HTERT RPE-1 (cell line): ENCODE measurements around the gene DCUN1D1.
"Not testable (repeated sequence)": the region's sequence is repeated elsewhere in the genome, so short reads cannot be mapped to it uniquely, and the experiment has no call there.

ENCODE experiments used
- in situ Hi-C: fragments of 300-500 bp; cut with MboI; formaldehyde crosslinking; loops from 4 replicates; pipeline ENCODE4 v1.14.3; 2020; ENCODE audit warnings: low sequenced_read_pairs

DCUN1D1 gene

GRCh38 chr3:182980204-182981037, at the start of gene DCUN1D1:
Gene DCUN1D1 (minus strand): TSS chr3:182980538. CDS start chr3:182980489, 49 bp downstream.
- in situ Hi-C loops = no loop called here

- in situ Hi-C loops = no loop called here
Measured at GRCh38 chr3:183028416-183028815, 48.1 kb upstream of the DCUN1D1 start.

- in situ Hi-C loops = no loop called here
Measured at GRCh38 chr3:183027276-183027675, 46.9 kb upstream of the DCUN1D1 start.

GRCh38 chr3:183022936-183023516, 42.7 kb upstream of the DCUN1D1 start:
- in situ Hi-C loops = no loop called here

- in situ Hi-C loops = no loop called here
Measured at GRCh38 chr3:183018421-183019192, 38.3 kb upstream of the DCUN1D1 start.

GRCh38 chr3:183015185-183015584, 34.8 kb upstream of the DCUN1D1 start:
- in situ Hi-C loops = no loop called here

GRCh38 chr3:183013856-183014255, 33.5 kb upstream of the DCUN1D1 start:
- in situ Hi-C loops = no loop called here

GRCh38 chr3:183013074-183013473, 32.7 kb upstream of the DCUN1D1 start:
- in situ Hi-C loops = no loop called here

GRCh38 chr3:183008800-183009199, 28.5 kb upstream of the DCUN1D1 start:
- in situ Hi-C loops = no loop called here

- in situ Hi-C loops = no loop called here
Measured at GRCh38 chr3:183008303-183008702, 28.0 kb upstream of the DCUN1D1 start.

- in situ Hi-C loops = no loop called here
Measured at GRCh38 chr3:183006396-183007002, 26.2 kb upstream of the DCUN1D1 start.

- in situ Hi-C loops = no loop called here
Measured at GRCh38 chr3:182999767-183000166, 19.4 kb upstream of the DCUN1D1 start.

GRCh38 chr3:182993486-182994201, 13.3 kb upstream of the DCUN1D1 start:
- in situ Hi-C loops = not testable (repeated sequence)

- in situ Hi-C loops = no loop called here
Measured at GRCh38 chr3:182989566-182989965, 9.2 kb upstream of the DCUN1D1 start.

- in situ Hi-C loops = no loop called here
Measured at GRCh38 chr3:182986021-182986420, 5.7 kb upstream of the DCUN1D1 start.

- in situ Hi-C loops = no loop called here
Measured at GRCh38 chr3:182983876-182984275, 3.5 kb upstream of the DCUN1D1 start.

GRCh38 chr3:182981038-182981380, 671 bp upstream of the DCUN1D1 start:
- in situ Hi-C loops = no loop called here

GRCh38 chr3:182979674-182980191, 605 bp downstream of the DCUN1D1 start:
- in situ Hi-C loops = no loop called here

GRCh38 chr3:182979103-182979673, 1.1 kb downstream of the DCUN1D1 start:
- in situ Hi-C loops = no loop called here

- in situ Hi-C loops = no loop called here
Measured at GRCh38 chr3:182978387-182978786, 2.0 kb downstream of the DCUN1D1 start.
